Measurements from ENCODE around the gene HEMGN.
"Not testable (repeated sequence)": the region's sequence is repeated elsewhere in the genome, so short reads cannot be mapped to it uniquely, and the experiment has no call there.

The HEMGN gene

DNA sequence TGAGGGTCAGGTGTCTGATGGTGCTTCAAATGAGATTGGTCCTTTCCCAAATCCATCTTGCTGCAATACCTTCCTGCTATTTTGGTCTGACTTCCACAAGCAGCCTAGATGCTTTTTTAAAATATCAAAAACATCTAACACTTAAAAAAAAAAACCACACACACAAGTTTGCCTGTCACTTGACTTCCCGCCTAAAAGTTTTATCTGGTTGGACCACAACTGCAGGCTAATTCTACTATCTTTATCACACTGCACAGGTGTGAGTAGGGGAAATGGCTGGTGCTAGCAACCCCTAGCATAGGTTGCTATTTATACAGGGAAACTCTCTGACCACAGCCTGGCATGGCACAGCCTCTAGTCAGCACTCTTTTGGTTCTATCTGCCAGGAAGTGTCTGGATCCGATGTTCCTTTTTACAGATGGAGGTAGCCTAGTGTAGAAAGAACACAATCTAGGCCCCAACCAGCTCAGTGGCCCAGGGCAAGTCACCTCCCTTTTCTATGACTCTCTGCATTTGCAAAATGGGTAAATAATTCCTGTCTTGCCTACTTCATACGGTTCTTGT lies at the start of gene HEMGN:
Gene HEMGN, minus strand, starts transcription at position 92 of the 564 bp plus-strand sequence. Its CDS starts 36 bp downstream, at position 56.
- DNase-seq = no peak

DNA sequence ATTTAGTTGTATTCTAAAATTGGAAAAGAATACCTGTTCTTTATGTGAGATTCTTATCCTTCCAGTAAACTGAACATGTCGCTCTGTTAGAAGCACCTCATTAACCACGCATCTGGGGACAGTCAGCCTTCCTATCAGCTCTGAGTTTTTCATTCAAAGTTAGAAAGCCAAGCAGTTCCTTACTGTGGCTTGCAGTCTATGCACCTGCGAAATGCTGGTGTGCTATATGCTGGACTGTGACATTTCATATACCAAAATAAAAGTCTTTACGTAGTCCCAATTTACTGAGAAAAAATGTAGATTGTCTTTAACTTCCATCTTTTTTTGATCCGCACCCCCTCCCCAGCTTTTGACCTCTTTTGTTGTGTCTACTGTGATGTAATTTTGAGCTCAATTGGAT lies 49.5 kb upstream of the HEMGN start:
- DNase-seq = no peak

DNA sequence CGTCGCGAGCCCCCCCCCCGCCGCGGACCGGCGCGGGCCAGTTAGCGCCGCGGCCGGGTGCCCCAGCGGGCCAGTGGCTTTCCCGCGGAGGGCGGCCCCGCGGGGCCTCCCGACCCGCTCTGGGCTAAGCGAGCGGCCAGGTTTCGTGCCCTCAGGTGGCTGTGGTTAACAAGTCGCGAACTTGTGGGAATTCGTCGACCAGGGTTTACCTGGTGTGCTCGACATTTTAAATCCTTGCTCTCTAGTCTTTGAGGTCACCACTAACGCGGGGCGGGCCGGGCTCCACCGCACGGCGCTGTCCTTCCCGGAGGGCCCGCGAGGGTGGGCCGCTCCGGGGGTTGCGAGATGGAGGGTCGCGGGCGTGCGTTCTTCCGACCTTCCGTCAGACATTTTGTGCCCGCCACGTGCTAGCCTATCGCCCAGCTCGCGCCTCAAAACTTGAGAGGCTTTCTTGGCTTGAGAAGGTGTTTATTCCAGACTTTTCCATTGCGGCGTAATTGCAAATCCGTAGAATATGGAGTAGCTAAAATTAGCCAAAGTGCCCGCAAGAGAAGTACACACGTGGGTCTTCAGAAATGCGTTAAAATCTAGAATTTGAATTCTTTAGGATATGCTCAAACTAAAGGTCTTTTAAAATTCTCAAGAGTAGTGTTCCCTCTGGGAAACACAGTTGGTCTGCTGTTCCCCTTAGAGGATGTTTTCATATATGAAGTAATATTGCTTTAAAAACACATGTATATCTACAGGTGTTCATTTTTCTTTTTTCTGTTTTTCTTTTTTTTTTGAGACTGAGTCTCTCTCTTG lies 47.3 kb upstream of the HEMGN start:
- peak; percentile 58 for DNase-seq

GRCh38 chr9:97984188-97985057 lies 46.5 kb upstream of the HEMGN start:
- peak; percentile 87 for DNase-seq

- DNase-seq = peak; percentile 77
These were observed 45.7 kb upstream of the HEMGN start for GRCh38 chr9:97983589-97984187.

GRCh38 chr9:97982683-97983588 lies 45.0 kb upstream of the HEMGN start, which contains the start of gene ANP32B:
Gene ANP32B, plus strand, starts transcription at chr9:97983341. Its CDS starts 215 bp downstream, at chr9:97983556.
- DNase-seq = peak; percentile 98

DNA sequence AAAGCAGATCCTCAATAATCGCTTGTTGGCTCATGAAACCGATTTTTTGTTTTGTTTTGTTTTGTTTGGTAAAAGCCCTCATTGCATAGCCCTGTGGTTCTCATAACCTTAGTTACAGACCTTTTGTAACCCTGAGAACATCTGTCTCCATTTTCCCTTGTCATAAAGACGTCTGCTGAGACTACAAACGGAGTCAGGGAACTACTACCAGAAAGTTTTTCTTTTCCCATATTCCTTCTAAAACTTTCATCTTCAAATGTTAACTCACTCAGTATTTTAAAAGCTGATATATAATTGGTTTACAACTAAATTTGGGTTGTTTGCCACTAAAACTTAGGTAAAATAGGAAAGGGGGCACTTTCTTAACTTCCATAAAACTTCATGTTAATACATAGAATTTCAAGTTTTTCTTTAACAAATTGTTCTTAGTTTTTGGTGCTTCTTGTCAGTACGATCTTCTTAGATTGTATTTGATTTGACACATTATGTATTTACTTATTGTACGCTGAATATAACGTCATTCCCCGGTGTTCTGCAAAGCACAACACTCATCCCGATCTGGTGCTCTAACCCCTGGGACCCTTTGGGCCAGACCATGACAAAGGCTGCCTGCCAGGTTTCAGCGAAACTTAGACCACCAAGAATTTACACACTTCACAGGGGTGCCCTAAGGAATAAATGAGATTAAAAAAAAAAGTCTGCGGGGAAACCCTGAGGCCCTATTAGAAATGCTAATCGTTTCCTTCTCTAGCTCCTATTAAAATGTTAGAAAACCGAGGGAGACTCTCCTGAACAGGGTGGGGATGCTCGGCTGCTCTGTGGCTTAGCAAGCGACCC lies 44.1 kb upstream of the HEMGN start:
- no peak for DNase-seq

- DNase-seq = no peak
These were observed 43.2 kb upstream of the HEMGN start for GRCh38 chr9:97980918-97981845.

DNA sequence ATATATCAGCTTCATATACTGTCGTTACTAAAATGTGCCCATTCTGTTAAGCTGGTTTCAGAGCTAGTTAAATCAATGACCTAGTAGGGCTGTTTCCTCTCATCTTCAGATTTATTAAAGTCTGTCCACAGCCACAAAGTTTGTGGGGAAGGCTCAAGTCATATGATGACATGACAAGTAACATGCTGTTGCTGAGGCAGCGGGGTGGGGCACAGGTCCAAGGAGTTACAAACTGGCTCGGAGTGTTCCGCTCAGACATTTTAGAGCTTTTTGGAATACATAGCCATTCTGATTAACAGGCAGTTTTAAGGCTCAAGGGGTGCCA lies 42.5 kb upstream of the HEMGN start:
- no peak for DNase-seq

- DNase-seq = no peak
These were observed 42.0 kb upstream of the HEMGN start for GRCh38 chr9:97979788-97980478.

- DNase-seq = no peak
These were observed 40.6 kb upstream of the HEMGN start for GRCh38 chr9:97978371-97979130.

DNA sequence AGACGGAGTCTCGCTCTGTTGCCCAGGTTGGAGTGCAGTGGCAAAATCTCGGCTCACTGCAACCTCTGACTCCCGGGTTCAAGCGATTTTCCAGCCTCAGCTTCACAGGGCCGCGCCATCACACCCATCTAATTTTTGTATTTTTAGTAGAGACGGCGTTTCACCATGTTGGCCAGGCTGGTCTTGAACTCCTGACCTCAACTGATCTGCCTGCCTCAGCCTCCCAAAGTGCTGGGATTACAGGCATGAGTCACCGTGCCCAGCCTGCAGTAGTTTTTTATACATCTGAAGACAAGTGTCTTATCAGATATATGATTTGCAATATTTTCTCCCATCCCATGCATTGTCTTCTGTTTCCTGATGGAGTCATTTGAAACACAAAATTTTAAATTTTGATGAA lies 38.7 kb upstream of the HEMGN start:
- not testable (repeated sequence) for DNase-seq

GRCh38 chr9:97975376-97975775 lies 37.4 kb upstream of the HEMGN start:
- no peak for DNase-seq

GRCh38 chr9:97972753-97973152 lies 34.8 kb upstream of the HEMGN start:
- DNase-seq = no peak

- no peak for DNase-seq
These were observed 32.2 kb upstream of the HEMGN start for GRCh38 chr9:97970165-97970564.

DNA sequence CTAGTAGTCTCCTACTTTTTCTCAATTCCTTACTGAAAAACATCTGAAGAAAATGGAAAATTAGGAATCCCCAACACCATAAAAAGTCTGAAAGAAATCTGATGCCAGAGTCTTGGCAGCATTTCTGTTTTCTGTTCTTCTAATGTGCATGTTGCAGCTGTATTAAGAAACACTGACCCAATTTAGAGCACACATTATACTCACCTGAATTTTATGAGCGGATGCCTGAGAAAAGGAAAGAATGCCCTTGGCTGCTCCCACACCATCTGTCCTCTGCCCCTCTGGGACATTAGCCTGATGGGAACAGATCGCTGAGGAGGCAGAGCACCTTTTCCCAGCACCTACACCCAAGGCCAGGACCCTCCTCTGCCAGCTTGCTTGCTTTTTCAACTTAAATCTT lies 31.0 kb upstream of the HEMGN start:
- DNase-seq = no peak

DNA sequence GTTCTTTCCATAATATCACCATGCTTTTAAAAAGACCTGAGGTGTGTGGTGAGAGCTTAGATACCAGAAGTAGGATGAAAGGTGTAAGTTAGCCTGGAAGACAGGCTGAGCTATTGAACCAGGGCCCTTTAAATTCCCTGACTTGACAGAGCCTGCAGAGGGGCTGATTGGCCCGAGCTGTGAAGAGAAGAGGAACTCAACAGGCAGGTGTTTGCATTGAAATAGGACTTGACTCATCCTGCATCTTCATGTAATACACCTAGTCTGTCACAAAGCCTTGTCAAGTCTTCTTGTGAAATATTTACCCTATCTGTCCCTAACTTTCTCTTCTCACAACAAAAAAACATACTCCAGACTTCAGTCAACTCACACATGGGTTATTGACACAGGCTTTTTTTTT lies 28.5 kb upstream of the HEMGN start:
- no peak for DNase-seq

GRCh38 chr9:97964901-97965300 lies 26.9 kb upstream of the HEMGN start:
- no peak for DNase-seq

DNA sequence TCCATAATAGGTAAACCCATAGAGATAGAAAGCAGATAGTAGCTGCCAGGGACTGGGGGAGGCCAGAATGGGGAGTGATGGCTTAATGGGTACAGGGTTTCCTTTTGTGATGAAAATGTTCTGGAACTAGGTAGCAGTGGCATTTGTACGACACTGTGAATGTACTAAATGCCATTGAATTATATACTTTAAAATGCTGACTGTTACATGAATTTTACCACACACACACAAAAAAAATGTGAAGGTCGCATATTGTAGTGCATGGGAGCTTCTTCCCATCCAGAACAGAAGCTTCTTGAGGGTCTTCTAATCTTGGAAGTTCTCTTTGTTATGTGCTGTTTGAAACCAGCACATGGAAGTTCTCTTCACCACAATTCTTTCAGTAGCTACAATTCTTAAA lies 25.3 kb upstream of the HEMGN start:
- DNase-seq = no peak
